Karpas-422 (cell line): ENCODE data around the gene ODF2L. TPM values are rescaled to one million over a fixed set of nuclear protein-coding genes. Genes with fewer than 3 reads are reported as not detected.
"Not testable (repeated sequence)": the region's sequence is repeated elsewhere in the genome, so short reads cannot be mapped to it uniquely, and the experiment has no call there.

Experiments
- DNase-seq: peaks from one replicate; pipeline ENCODE4 v3.0.0-alpha.2; 2015
- H2AFZ ChIP-seq: fragments of 200-600 bp; sonication (generic); 2 replicates; pipeline ENCODE4 v1.6.1; 2014; ENCODE audit warnings: antibody characterized with exemption, low read length, mixed read lengths
- H3K27ac ChIP-seq: fragments of 200-600 bp; sonication (generic); 2 replicates; pipeline ENCODE4 v1.5.1; 2014; ENCODE audit warnings: mild to moderate bottlenecking, low read length, moderate library complexity
- H3K27me3 ChIP-seq: fragments of 200-600 bp; sonication (generic); 2 replicates; pipeline ENCODE4 v1.6.1; 2014; ENCODE audit warnings: low read length, mixed read lengths
- H3K36me3 ChIP-seq: fragments of 200-600 bp; sonication (generic); 2 replicates; pipeline ENCODE4 v1.6.1; 2014; ENCODE audit warnings: low read length, mixed read lengths; ENCODE audit not compliant: insufficient read depth
- H3K4me1 ChIP-seq: fragments of 200-600 bp; sonication (generic); 2 replicates; pipeline ENCODE4 v1.6.1; 2014; ENCODE audit warnings: mild to moderate bottlenecking, low read length, mixed read lengths
- H3K4me2 ChIP-seq: fragments of 200-600 bp; sonication (generic); 2 replicates; pipeline ENCODE4 v1.6.1; 2014; ENCODE audit warnings: low read length, low read depth, mild to moderate bottlenecking; ENCODE audit not compliant: poor library complexity, severe bottlenecking
- H3K4me3 ChIP-seq: fragments of 200-600 bp; sonication (generic); 2 replicates; pipeline ENCODE4 v1.5.1; 2014; ENCODE audit warnings: mild to moderate bottlenecking, antibody characterized with exemption, low read length, mixed read lengths
- H3K79me2 ChIP-seq: fragments of 200-600 bp; sonication (generic); 2 replicates; pipeline ENCODE4 v1.6.1; 2014; ENCODE audit warnings: mild to moderate bottlenecking, low read length, mixed read lengths
- H3K9ac ChIP-seq: fragments of 200-600 bp; sonication (generic); 2 replicates; pipeline ENCODE4 v1.6.0; 2014; ENCODE audit warnings: low read length
- H3K9me2 ChIP-seq: fragments of 200-600 bp; sonication (generic), shearing (Covaris generic); replicated peaks from 2 replicates; pipeline ENCODE4 v1.6.0; 2014; ENCODE audit warnings: mild to moderate bottlenecking, low read length, moderate library complexity; ENCODE audit not compliant: insufficient read depth
- H3K9me3 ChIP-seq: fragments of 300-700, 200-600 bp; sonication (generic); 2 replicates; pipeline ENCODE4 v1.6.1; 2014; ENCODE audit warnings: low read length, mixed read lengths
- H4K20me1 ChIP-seq: fragments of 200-600 bp; sonication (generic); 2 replicates; pipeline ENCODE4 v1.6.1; 2014; ENCODE audit warnings: mild to moderate bottlenecking, antibody characterized with exemption, low read length, low read depth; ENCODE audit not compliant: insufficient read depth
- total RNA-seq: library from RNA; depleted of rRNA; stranded (reverse); fragments of >200 nt; shearing (Covaris generic); gene quantifications from 2 replicates; pipeline ENCODE4 v1.2.3, GENCODE V29; 2014; ENCODE audit warnings: low replicate concordance

ODF2L gene
- total RNA-seq, 1 experiment from 2014 or later, result 11.1 TPM

- Histone ChIP-seq H3K27ac (no peak overlapping the region), H2AFZ (no peak overlapping the region), H4K20me1 (no peaks in the 10 kb centered on the region), H3K4me1 (no peaks in the 10 kb centered on the region), H3K4me2 (no peak overlapping the region), H3K4me3 (no peak overlapping the region), H3K9ac (no peak overlapping the region), H3K9me3 (no peaks in the 10 kb centered on the region), H3K27me3 (no peaks in the 10 kb centered on the region), H3K9me2 (no peaks in the 10 kb centered on the region), H3K36me3 (no peaks in the 10 kb centered on the region), H3K79me2 (no peaks in the 10 kb centered on the region)
- no peak for DNase-seq
Measured at GRCh38 chr1:86356247-86356646, 39.9 kb downstream of the ODF2L start.

GRCh38 chr1:86352086-86352485, 44.0 kb downstream of the ODF2L start:
- Histone ChIP-seq H4K20me1 (no peaks in the 10 kb centered on the region), H3K36me3 (no peaks in the 10 kb centered on the region), H3K4me3 (no peak overlapping the region), H3K4me2 (no peak overlapping the region), H3K79me2 (no peaks in the 10 kb centered on the region), H3K4me1 (no peaks in the 10 kb centered on the region), H2AFZ (no peak overlapping the region), H3K9me2 (no peaks in the 10 kb centered on the region), H3K27me3 (no peaks in the 10 kb centered on the region), H3K9ac (no peak overlapping the region), H3K9me3 (no peaks in the 10 kb centered on the region), H3K27ac (no peak overlapping the region)
- DNase-seq, result no peak

- not testable (repeated sequence) for H3K27ac ChIP-seq
Measured at GRCh38 chr1:86350230-86350629, 45.9 kb downstream of the ODF2L start.

GRCh38 chr1:86346388-86346787, 49.7 kb downstream of the ODF2L start:
- no peaks in the 10 kb centered on the region for H3K36me3 ChIP-seq
- H2AFZ ChIP-seq, result no peak overlapping the region
- H3K4me1 ChIP-seq, result no peaks in the 10 kb centered on the region
- no peaks in the 10 kb centered on the region for H3K79me2 ChIP-seq
- H3K9me2 ChIP-seq, result no peaks in the 10 kb centered on the region
- H3K4me3 ChIP-seq, result no peak overlapping the region
- H3K9me3 ChIP-seq, result no peaks in the 10 kb centered on the region
- no peak overlapping the region for H3K9ac ChIP-seq
- no peak overlapping the region for H3K4me2 ChIP-seq
- no peak overlapping the region for H3K27ac ChIP-seq
- no peaks in the 10 kb centered on the region for H4K20me1 ChIP-seq
- DNase-seq, result no peak
- no peaks in the 10 kb centered on the region for H3K27me3 ChIP-seq

More at GRCh38 chr1:86350230-86350629, 45.9 kb downstream of the ODF2L start:
- not testable (repeated sequence) for H3K4me3 ChIP-seq, H4K20me1 ChIP-seq, H2AFZ ChIP-seq, H3K79me2 ChIP-seq, DNase-seq, H3K9me3 ChIP-seq, H3K36me3 ChIP-seq, H3K9ac ChIP-seq, H3K9me2 ChIP-seq, H3K4me1 ChIP-seq, H3K4me2 ChIP-seq, H3K27me3 ChIP-seq

GRCh38 chr1:86345042-86345441, 51.1 kb downstream of the ODF2L start:
- Histone ChIP-seq H3K4me1 (no peaks in the 10 kb centered on the region), H3K27ac (no peak overlapping the region), H3K36me3 (no peaks in the 10 kb centered on the region), H3K79me2 (no peaks in the 10 kb centered on the region), H3K9me2 (no peaks in the 10 kb centered on the region), H4K20me1 (no peaks in the 10 kb centered on the region), H3K4me2 (no peak overlapping the region), H3K27me3 (no peaks in the 10 kb centered on the region), H2AFZ (no peak overlapping the region), H3K9ac (no peak overlapping the region), H3K4me3 (no peak overlapping the region), H3K9me3 (no peaks in the 10 kb centered on the region)
- DNase-seq, result no peak

GRCh38 chr1:86339906-86340305, 56.2 kb downstream of the ODF2L start:
- Histone ChIP-seq H3K9ac (no peak overlapping the region), H3K36me3 (no peaks in the 10 kb centered on the region), H2AFZ (no peak overlapping the region), H3K9me2 (no peaks in the 10 kb centered on the region; the same call in 1 of the 2 replicates), H3K4me3 (no peak overlapping the region), H3K27me3 (no peaks in the 10 kb centered on the region), H3K27ac (no peak overlapping the region), H3K79me2 (no peaks in the 10 kb centered on the region), H3K4me2 (no peak overlapping the region), H3K4me1 (no peaks in the 10 kb centered on the region), H4K20me1 (no peaks in the 10 kb centered on the region), H3K9me3 (no peaks in the 10 kb centered on the region)
- no peak for DNase-seq

GRCh38 chr1:86339014-86339812, 56.9 kb downstream of the ODF2L start:
- Histone ChIP-seq H3K27me3 (no peaks in the 10 kb centered on the region), H3K9me3 (no peaks in the 10 kb centered on the region), H3K27ac (no peak overlapping the region), H3K9me2 (no peaks in the 10 kb centered on the region; the same call in 1 of the 2 replicates), H3K4me2 (no peak overlapping the region), H3K36me3 (no peaks in the 10 kb centered on the region), H3K9ac (no peak overlapping the region), H3K79me2 (no peaks in the 10 kb centered on the region), H2AFZ (no peak overlapping the region), H4K20me1 (no peaks in the 10 kb centered on the region), H3K4me1 (no peaks in the 10 kb centered on the region), H3K4me3 (no peak overlapping the region)
- DNase-seq, result no peak

GRCh38 chr1:86335916-86336315, 60.2 kb downstream of the ODF2L start:
- H4K20me1 ChIP-seq, result no peaks in the 10 kb centered on the region
- H3K27ac ChIP-seq, result no peak overlapping the region
- no peak overlapping the region for H3K9ac ChIP-seq
- H3K27me3 ChIP-seq, result no peaks in the 10 kb centered on the region
- H2AFZ ChIP-seq, result no peak overlapping the region
- H3K79me2 ChIP-seq, result no peaks in the 10 kb centered on the region
- H3K9me2 ChIP-seq, result no peaks in the 10 kb centered on the region; the same call in 1 of the 2 replicates
- H3K4me2 ChIP-seq, result no peak overlapping the region
- H3K9me3 ChIP-seq, result no peaks in the 10 kb centered on the region
- DNase-seq, result no peak
- no peaks in the 10 kb centered on the region for H3K36me3 ChIP-seq
- no peaks in the 10 kb centered on the region for H3K4me1 ChIP-seq
- H3K4me3 ChIP-seq, result no peak overlapping the region
